ENCODE measurements around the gene SERBP1.
"Not testable (repeated sequence)": the region's sequence is repeated elsewhere in the genome, so short reads cannot be mapped to it uniquely, and the experiment has no call there.

Gene SERBP1

DNA sequence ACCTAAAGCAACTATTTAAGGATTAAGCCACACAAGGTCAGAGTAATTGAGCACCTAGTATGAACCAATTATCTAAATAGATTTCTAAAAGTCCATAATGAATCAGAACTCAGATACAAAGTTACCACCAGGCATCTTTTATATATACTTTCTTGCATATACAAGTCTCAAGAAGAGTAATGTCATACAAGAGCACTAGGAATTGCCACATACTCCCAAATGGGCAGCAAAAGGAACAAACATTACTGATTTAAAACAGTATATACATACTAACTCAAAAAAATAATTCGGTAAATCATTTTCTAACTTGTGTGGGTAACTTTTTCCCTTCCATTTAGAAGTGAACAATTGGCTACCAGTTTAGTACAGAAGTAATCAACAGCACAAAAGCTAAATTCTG lies 22.1 kb downstream of the SERBP1 start:
- DNase-seq = no peak

DNA sequence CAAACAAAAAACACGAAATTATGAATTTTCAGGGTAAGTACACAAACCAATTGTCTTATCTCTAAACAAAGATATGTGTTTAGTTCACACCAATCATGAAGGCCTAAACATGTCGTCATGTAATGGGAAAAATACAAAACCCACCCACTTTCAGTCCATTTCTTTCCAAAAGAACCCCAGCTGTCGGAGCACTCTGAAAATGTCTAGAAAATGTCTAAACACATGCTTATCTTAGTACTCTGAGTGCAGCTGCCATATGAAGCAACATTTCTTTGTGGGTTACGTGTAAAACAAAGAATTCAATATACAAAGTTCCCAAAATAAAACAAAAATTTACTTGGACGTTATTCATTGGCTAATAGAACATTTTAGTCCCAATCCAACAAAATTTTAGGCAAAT lies 22.7 kb downstream of the SERBP1 start:
- no peak for DNase-seq

DNA sequence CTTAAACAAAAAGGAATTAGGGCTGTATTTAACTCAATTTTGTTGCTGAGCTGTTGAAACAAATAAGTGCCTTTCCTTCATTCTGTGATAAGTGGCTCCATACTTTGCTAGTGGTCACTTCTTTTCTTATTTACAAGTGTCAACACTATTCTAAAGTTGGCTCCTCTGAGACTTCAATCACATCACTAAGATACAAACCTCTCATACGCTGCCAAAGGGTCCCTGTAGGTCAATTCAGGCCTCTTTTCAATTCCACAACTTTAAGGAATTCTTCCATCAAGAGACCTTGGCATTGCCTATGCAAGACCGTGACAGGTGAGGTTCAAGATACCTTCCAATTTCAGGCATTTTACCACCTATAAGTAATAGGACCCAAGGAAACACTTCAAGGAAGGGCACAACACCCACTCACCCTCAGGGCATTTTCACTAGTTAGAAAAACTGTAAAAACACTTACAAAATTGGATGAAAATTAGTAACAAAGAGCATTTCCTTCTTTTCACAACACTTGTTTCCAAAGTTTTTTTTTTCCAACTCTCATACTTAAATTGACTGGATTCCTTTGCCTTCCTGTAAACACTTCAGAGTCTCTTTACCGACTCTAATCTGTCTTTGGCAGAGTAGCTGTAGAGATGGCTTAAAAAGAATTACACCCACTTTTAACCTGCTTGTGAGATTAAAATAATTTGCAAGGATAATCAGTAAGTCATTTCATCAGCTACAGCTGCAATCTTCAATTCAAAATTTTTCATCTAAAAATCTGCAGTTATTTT lies 24.5 kb downstream of the SERBP1 start:
- no peak for DNase-seq

GRCh38 chr1:67404212-67404620 lies 26.0 kb downstream of the SERBP1 start:
- no peak for DNase-seq

DNA sequence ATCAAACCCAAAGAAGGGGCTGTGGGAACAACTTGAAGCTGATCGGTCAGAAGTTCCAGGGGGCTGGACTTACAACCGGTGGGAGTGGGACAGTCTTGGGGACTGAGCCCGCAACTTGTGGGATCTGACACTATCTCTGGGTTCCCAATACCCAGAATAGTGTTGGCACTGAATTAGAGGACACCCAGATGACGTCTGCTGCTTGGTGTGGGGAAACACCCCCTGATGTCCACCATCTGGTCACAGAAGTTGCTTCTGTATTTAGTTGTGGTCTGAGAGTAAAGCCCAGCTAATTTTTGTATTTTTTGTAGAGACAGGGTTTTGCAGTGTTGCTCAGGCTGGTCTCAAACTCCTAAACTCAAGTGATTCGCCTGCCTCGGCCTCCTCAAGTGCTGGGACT lies 28.8 kb downstream of the SERBP1 start:
- DNase-seq = no peak

- DNase-seq = not testable (repeated sequence)
Observed at GRCh38 chr1:67400029-67400786, 30.0 kb downstream of the SERBP1 start.

DNA sequence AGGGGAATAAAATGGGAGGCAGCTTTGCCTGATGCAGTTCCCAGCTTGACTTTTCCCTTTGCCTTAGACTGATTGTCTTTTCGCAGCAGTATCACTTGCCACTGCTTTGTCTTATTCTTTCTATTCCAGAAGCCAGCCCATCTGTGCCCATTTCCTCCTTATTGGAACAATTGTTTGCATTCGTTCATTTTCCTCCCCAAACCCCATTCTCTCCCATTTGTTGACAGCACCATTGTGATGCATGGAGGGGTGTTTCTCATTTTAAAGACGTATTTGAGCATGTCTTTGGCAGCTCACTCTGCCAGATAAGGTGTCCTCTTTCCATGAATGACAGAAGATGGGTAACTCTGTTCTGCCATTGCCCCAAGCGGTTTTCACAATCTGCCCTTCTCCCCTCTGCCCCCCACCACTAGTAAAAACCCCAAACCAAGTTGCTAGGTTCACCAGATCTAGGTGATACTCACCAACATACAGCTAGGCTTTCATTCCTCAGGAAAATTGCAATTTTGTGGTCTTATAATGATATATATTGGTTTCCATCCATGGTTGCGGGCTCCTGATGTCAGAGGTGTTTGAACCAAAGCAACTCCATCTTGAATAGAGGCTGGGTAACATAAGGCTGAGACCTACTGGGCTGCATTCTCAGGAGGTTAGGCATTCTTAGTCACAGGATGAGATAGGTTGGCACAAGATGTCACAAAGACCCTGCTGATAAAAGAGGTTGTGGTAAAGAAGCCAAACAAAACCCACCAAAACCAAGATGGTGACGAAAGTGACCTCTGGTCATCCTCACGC lies 30.8 kb downstream of the SERBP1 start:
- no peak for DNase-seq

GRCh38 chr1:67394548-67394947 lies 35.7 kb downstream of the SERBP1 start:
- no peak for DNase-seq

GRCh38 chr1:67393737-67394136 lies 36.5 kb downstream of the SERBP1 start:
- DNase-seq = peak in 1 of 58 donors; percentile 7

DNA sequence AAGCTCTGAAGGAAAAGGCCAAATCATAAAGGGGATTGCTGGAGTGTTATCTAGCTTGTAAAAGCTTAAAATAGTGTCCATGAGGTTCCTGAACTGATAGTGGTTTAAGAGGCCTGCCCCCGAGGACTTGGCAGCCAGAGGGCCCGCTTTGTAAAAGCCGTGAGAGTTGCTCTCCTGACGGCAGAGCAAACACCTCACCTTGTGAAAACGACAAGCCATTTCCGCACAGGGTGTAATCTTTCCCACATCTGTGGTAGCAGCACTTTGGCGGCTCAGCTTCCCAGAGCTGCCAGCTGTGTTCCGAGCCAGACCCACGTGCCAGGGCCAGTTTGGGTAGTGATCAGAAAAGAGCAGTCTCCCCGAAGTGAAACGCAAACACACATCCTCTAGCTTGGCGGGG lies 37.0 kb downstream of the SERBP1 start:
- peak in 5 of 58 donors; percentile 1 to 8 (median 3) for DNase-seq

- DNase-seq = no peak
Observed at GRCh38 chr1:67390041-67390887, 39.9 kb downstream of the SERBP1 start.

- no peak for DNase-seq
Observed at GRCh38 chr1:67383999-67384638, 46.1 kb downstream of the SERBP1 start.

- no peak for DNase-seq
Observed at GRCh38 chr1:67382292-67382691, 47.9 kb downstream of the SERBP1 start.

- no peak for DNase-seq
Observed at GRCh38 chr1:67381154-67381553, 49.0 kb downstream of the SERBP1 start.

- no peak for DNase-seq
Observed at GRCh38 chr1:67377253-67377652, 52.9 kb downstream of the SERBP1 start.

GRCh38 chr1:67376381-67376780 lies 53.8 kb downstream of the SERBP1 start:
- DNase-seq = no peak

DNA sequence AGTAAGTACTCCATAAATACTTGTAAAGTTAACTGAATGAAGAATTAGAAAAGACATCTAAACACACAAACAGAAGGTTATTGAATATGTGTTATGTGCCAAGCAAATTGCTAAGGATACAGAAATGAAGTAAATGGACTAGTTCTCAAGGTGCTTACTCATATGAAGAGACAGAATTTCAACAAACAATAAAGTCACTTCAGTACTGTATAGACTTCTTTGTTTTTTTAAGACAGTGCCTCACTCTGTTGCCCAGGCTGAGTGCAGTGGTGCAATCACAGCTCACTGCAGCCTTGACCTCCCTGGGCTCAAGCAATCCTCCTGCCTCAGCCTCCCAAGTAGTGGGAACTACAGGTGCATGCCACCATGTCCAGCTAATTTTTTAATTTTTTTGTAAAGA lies 57.3 kb downstream of the SERBP1 start:
- no peak for DNase-seq

- no peak for DNase-seq
Observed at GRCh38 chr1:67372136-67372535, 58.1 kb downstream of the SERBP1 start.

- DNase-seq = no peak
Observed at GRCh38 chr1:67371681-67372080, 58.5 kb downstream of the SERBP1 start.

GRCh38 chr1:67371043-67371442 lies 59.2 kb downstream of the SERBP1 start:
- no peak for DNase-seq

Measured in anterior cingulate cortex (tissue), 58 donors.